ENCODE data around the gene IFRD1.
"Not testable (repeated sequence)": the region's sequence is repeated elsewhere in the genome, so short reads cannot be mapped to it uniquely, and the experiment has no call there.

The IFRD1 gene

DNA sequence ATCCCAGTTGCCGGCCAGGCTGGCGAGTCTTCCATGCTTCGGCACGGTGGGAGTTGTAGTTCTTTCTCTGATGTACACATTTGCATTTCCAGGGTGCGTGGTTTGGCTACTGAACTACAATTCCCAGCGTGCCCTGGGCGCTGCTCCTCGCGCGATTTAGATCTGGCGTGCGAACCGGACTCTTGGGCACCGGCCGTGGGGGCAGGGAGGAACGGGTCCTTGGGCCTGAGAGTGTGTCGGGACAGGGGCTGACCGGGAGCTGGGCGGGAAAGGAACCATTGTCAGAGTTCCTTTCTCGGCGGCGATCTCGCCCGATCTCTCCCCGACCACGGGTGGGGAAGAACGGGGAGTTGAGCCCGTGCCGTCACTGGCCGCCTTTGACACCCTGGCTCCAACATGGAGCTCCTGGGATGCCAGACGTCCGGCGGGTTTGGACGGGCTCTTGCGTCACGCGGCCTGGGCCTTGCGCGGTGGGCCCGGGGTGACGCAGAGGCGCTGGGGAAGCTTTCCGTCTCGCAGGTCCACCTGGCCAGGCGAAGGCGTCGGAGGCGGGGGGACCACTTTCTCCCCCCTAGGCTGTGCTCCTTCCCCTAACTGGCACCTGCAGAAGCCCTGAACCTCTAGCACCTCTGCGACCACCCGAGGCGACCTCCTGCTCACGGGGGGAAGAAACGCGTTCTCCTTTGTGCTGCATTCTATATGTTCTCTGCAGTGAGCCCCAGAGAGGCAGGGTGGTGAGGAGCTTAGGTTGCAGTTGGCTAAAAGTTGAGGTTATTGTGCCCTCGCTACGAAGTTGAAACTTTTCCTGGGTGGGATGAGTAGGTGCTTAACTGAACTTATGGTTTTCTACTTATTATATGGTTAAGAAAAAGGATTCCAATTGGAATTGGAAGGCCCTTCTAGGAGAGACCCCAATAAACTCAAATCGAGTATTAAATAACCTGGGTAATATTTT is 824 bp downstream of the IFRD1 start:
- H3K36me3 Mint-ChIP-seq (ENCODE audit: low read depth): peaks cover 6% of the 10 kb centered on the region
- peak overlapping the region; percentile 93 to 99 (median 98) for H3K4me3 Mint-ChIP-seq
- H3K27me3 Mint-ChIP-seq (ENCODE audit: low read depth): no peaks in the 10 kb centered on the region
- H3K4me1 Mint-ChIP-seq: peaks cover 42% of the 10 kb centered on the region
- TF ChIP-seq, protein P1, sequence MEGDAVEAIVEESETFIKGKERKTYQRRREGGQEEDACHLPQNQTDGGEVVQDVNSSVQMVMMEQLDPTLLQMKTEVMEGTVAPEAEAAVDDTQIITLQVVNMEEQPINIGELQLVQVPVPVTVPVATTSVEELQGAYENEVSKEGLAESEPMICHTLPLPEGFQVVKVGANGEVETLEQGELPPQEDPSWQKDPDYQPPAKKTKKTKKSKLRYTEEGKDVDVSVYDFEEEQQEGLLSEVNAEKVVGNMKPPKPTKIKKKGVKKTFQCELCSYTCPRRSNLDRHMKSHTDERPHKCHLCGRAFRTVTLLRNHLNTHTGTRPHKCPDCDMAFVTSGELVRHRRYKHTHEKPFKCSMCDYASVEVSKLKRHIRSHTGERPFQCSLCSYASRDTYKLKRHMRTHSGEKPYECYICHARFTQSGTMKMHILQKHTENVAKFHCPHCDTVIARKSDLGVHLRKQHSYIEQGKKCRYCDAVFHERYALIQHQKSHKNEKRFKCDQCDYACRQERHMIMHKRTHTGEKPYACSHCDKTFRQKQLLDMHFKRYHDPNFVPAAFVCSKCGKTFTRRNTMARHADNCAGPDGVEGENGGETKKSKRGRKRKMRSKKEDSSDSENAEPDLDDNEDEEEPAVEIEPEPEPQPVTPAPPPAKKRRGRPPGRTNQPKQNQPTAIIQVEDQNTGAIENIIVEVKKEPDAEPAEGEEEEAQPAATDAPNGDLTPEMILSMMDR (IDR thresholded peaks at IDR 0.05; ENCODE audit: unreplicated experiment in 3 of 3): no peak
- peak overlapping the region; percentile 93 to 97 (median 97) for H3K27ac Mint-ChIP-seq
- no peaks in the 10 kb centered on the region for H3K9me3 Mint-ChIP-seq

DNA sequence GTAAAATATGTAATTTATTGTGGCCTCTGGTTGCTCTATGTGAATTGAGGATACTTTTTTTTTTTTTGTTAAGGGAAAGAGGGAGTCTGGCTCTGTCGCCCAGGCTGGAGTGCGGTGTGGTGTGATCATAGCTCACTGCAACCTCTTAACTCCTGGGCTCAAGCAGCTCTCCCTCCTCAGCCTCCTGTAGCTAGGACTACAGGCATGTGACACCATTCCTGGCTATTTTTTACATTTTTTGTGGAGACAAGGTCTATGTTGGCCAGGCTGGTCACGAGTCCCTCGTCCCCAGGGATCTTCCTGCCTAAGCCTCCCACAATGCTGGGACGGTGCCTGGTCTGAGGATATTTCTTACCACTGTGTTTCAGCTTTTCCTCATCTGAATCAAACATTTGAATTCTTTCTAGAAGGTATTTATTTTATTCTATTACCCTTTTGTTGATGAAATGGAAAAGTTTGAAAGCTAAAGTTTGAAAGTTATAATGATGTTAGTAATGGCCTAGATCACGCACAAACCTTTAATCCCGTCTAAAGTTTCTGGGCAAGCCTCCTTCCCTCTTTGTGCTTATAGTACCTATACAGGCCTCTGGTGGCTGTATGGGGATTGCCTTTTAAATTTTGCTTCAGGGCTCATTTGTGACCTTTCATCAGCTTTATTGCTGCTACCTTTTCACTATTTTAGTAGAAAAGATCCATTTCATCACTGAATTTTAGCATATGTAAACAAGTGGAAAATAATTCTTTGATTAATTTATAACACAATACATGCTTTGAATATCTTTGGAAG is 2.0 kb downstream of the IFRD1 start:
- H3K36me3 Mint-ChIP-seq (ENCODE audit: low read depth): peaks cover 11% of the 10 kb centered on the region
- H3K4me1 Mint-ChIP-seq: peaks cover 42% of the 10 kb centered on the region
- no peaks in the 10 kb centered on the region for H3K9me3 Mint-ChIP-seq
- peak overlapping the region; percentile 93 to 97 (median 97) for H3K27ac Mint-ChIP-seq
- no peaks in the 10 kb centered on the region for H3K27me3 Mint-ChIP-seq (ENCODE audit: low read depth)
- TF ChIP-seq, protein P1 (IDR thresholded peaks at IDR 0.05; ENCODE audit: unreplicated experiment in 3 of 3): peak; percentile 36 to 50 (median 36)
- H3K4me3 Mint-ChIP-seq: peak overlapping the region; percentile 93 to 99 (median 98)

DNA sequence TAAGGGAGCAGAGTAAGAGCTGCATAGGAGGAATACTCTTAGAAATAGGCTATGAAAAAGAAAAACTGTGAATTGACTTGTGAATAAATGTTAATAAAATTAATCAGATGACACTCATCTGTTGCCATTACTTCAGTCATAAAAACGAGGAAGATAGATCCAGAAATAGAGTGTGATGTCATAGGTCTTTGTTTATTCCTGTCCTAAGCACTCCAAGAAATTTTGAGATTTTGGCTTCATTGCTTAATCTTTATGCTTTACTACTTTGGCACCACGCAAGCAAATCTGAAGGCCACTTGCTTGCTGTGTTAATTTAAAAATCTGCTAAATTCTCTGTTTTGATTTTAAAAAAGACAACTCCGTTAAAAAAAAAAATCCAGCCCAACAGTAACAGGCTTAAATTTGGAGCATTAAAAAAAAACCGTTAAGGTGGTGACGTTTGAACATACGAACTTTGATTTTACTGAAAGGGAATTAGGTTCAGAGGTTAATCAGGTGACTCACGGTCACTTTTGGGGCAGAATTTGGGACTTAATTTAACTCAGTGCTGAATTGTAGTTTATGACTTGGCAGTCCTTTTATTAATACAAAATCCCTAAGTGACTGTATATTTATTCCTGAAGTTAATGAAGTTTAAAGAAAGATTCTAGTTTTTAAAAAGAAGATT is 3.4 kb downstream of the IFRD1 start:
- Mint-ChIP-seq H3K4me1 (peaks cover 39% of the 10 kb centered on the region), H3K36me3 (ENCODE audit: low read depth) (peaks cover 13% of the 10 kb centered on the region), H3K4me3 (peak overlapping the region; percentile 10 to 54 (median 50)), H3K27me3 (ENCODE audit: low read depth) (no peaks in the 10 kb centered on the region), H3K9me3 (no peaks in the 10 kb centered on the region), H3K27ac (peak overlapping the region; percentile 2 to 49 (median 43))
- TF ChIP-seq, protein P1 (IDR thresholded peaks at IDR 0.05; ENCODE audit: unreplicated experiment in 3 of 3): no peak

DNA sequence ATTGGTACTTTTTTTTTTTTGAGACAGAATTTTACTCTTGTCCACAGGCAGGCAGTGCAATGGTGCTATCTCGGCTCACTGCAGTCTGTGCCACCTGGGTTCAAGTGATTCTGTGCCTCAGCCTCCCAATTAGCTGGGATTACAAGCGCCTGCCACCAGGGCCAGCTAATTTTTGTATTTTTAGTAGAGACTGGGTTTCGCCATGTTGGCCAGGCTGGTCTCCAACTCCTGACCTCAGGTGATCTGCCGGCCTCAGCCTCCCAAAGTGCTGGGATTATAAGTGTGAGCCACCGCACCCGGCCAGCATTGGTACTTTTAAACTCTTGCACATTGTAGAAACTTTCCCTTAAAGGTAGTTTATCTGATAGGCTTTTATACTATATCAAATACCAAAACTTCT is 3.9 kb downstream of the IFRD1 start:
- Mint-ChIP-seq H3K27ac (peak overlapping the region in 1 of 3 experiments; percentile 13), H3K36me3 (ENCODE audit: low read depth) (peaks cover 19% of the 10 kb centered on the region), H3K4me1 (peaks cover 33% of the 10 kb centered on the region), H3K4me3 (peak overlapping the region; percentile 33 to 68 (median 34))
- H3K9me3 Mint-ChIP-seq; H3K27me3 Mint-ChIP-seq (ENCODE audit: low read depth): not testable (repeated sequence)

DNA sequence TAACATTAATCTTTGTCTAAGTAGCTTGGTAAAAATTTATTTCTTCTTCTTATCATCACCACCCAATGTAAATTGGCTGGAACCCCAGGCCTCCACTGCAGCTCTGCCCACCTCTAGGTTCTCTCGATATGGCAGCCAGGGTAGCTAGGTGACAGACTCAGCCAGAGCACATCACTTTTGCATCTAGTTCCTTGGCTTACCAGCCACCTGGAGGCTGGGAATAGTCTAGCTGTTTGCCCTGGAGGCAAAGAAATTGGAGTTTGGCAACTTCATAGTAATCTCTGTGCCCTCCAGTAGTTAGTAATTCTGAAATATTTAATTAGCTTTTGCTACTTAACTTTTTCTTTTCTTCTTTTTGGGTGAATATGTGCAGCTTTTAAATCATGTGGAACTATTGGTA is 9.4 kb downstream of the IFRD1 start:
- Mint-ChIP-seq H3K4me1 (peaks cover 1% of the 10 kb centered on the region), H3K9me3 (no peaks in the 10 kb centered on the region), H3K4me3 (no peak overlapping the region), H3K27me3 (ENCODE audit: low read depth) (no peaks in the 10 kb centered on the region), H3K27ac (no peak overlapping the region), H3K36me3 (ENCODE audit: low read depth) (peaks cover 73% of the 10 kb centered on the region)
- TF ChIP-seq, protein P1 (IDR thresholded peaks at IDR 0.05; ENCODE audit: unreplicated experiment in 3 of 3): no peak

DNA sequence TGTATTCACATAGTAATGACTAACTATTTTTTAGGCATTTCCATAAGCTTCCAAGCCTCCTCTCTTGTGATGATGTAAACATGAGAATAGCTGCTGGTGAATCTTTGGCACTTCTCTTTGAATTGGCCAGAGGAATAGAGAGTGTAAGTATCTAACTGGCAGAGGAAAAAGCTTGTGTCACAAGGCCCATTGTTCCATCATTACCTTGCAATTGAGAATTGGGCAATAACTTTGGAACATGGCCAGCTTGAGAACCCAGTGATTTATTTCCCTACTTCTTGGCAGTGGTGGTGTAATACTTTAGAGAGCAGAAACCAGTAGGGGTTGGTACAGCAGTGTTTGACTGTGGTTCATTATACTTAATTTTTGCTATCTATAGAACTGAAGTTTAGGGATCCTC is 12.0 kb downstream of the IFRD1 start:
- no peak overlapping the region for H3K27ac Mint-ChIP-seq
- TF ChIP-seq, protein P1 (IDR thresholded peaks at IDR 0.05; ENCODE audit: unreplicated experiment in 3 of 3): no peak
- no peaks in the 10 kb centered on the region for H3K4me1 Mint-ChIP-seq
- H3K4me3 Mint-ChIP-seq: no peak overlapping the region
- H3K27me3 Mint-ChIP-seq (ENCODE audit: low read depth): no peaks in the 10 kb centered on the region
- H3K9me3 Mint-ChIP-seq: no peaks in the 10 kb centered on the region
- H3K36me3 Mint-ChIP-seq (ENCODE audit: low read depth): peaks cover 74% of the 10 kb centered on the region
